H1 (cell line): ENCODE data around the gene CCDC88C. TPM values are rescaled to one million over a fixed set of nuclear protein-coding genes. Genes with fewer than 3 reads are reported as not detected.

Experiments
- BCL11A ChIP-seq, 2 experiments: IDR thresholded peaks; one replicate each; pipeline ENCODE4 v1.6.1; 2011; ENCODE audit warnings: low read depth in 2 of 2, low read length in 2 of 2, mild to moderate bottlenecking in 2 of 2
- PHF8 ChIP-seq: fragments of 200-600 bp; sonication (generic); conservative IDR thresholded peaks from 2 replicates; pipeline ENCODE4 v1.7.1; 2012; ENCODE audit warnings: low read depth, mild to moderate bottlenecking, inconsistent platforms, low read length, moderate library complexity
- RXRA ChIP-seq: IDR thresholded peaks from 2 replicates; pipeline ENCODE4 v1.6.1; 2011; ENCODE audit warnings: low read depth, mild to moderate bottlenecking, low read length, moderate library complexity; ENCODE audit not compliant: insufficient read depth
- ZNF274 ChIP-seq: IDR thresholded peaks from 2 replicates; pipeline ENCODE4 v1.7.0; 2012; ENCODE audit warnings: low read length, borderline replicate concordance; ENCODE audit errors: extremely low read depth
- polyA plus RNA-seq, 7 experiments: library from polyadenylated mRNA; depleted of rRNA in 3 of 7; stranded (reverse) in 5 of 7; unstranded in 2 of 7; fragments of >200 nt in 5 of 7; fragments of 200-250 nt in 2 of 7; gene quantifications; 1 replicate in 5 of 7; 2 replicates in 1 of 7; 4 replicates in 1 of 7; pipeline versions ENCODE4 v1.2.1 to v1.2.3, GENCODE V29; 2011 to 2013; ENCODE audit warnings: missing spikeins in 2 of 7, mixed read lengths in 2 of 7
- total RNA-seq: library from RNA; stranded (reverse); fragmentation: NEBNext Ultra II Directional; extraction: Animal tissue kit (Norgen Biotek cat#: 25700); gene quantifications from 2 replicates; pipeline ENCODE4 v1.2.1, GENCODE V29; 2021
- TF ChIP-seq, protein P1 (sequence below): fragments of 300-600 bp; sonication (generic); IDR thresholded peaks from 2 replicates; pipeline ENCODE4 v1.7.1; 2012; ENCODE audit warnings: low read length, moderate library complexity, mild to moderate bottlenecking, inconsistent platforms; ENCODE audit not compliant: insufficient replicate concordance

The CCDC88C gene
- total and polyA plus RNA-seq, 2 of the 8 experiments (the other 6 are each of a cell fraction or from before 2014, with no cell fraction given) = 10.3 to 57.7 TPM

GRCh38 chr14:91320266-91320665 lies 97.4 kb downstream of the CCDC88C start (continued):
- TF ChIP-seq, protein P1, sequence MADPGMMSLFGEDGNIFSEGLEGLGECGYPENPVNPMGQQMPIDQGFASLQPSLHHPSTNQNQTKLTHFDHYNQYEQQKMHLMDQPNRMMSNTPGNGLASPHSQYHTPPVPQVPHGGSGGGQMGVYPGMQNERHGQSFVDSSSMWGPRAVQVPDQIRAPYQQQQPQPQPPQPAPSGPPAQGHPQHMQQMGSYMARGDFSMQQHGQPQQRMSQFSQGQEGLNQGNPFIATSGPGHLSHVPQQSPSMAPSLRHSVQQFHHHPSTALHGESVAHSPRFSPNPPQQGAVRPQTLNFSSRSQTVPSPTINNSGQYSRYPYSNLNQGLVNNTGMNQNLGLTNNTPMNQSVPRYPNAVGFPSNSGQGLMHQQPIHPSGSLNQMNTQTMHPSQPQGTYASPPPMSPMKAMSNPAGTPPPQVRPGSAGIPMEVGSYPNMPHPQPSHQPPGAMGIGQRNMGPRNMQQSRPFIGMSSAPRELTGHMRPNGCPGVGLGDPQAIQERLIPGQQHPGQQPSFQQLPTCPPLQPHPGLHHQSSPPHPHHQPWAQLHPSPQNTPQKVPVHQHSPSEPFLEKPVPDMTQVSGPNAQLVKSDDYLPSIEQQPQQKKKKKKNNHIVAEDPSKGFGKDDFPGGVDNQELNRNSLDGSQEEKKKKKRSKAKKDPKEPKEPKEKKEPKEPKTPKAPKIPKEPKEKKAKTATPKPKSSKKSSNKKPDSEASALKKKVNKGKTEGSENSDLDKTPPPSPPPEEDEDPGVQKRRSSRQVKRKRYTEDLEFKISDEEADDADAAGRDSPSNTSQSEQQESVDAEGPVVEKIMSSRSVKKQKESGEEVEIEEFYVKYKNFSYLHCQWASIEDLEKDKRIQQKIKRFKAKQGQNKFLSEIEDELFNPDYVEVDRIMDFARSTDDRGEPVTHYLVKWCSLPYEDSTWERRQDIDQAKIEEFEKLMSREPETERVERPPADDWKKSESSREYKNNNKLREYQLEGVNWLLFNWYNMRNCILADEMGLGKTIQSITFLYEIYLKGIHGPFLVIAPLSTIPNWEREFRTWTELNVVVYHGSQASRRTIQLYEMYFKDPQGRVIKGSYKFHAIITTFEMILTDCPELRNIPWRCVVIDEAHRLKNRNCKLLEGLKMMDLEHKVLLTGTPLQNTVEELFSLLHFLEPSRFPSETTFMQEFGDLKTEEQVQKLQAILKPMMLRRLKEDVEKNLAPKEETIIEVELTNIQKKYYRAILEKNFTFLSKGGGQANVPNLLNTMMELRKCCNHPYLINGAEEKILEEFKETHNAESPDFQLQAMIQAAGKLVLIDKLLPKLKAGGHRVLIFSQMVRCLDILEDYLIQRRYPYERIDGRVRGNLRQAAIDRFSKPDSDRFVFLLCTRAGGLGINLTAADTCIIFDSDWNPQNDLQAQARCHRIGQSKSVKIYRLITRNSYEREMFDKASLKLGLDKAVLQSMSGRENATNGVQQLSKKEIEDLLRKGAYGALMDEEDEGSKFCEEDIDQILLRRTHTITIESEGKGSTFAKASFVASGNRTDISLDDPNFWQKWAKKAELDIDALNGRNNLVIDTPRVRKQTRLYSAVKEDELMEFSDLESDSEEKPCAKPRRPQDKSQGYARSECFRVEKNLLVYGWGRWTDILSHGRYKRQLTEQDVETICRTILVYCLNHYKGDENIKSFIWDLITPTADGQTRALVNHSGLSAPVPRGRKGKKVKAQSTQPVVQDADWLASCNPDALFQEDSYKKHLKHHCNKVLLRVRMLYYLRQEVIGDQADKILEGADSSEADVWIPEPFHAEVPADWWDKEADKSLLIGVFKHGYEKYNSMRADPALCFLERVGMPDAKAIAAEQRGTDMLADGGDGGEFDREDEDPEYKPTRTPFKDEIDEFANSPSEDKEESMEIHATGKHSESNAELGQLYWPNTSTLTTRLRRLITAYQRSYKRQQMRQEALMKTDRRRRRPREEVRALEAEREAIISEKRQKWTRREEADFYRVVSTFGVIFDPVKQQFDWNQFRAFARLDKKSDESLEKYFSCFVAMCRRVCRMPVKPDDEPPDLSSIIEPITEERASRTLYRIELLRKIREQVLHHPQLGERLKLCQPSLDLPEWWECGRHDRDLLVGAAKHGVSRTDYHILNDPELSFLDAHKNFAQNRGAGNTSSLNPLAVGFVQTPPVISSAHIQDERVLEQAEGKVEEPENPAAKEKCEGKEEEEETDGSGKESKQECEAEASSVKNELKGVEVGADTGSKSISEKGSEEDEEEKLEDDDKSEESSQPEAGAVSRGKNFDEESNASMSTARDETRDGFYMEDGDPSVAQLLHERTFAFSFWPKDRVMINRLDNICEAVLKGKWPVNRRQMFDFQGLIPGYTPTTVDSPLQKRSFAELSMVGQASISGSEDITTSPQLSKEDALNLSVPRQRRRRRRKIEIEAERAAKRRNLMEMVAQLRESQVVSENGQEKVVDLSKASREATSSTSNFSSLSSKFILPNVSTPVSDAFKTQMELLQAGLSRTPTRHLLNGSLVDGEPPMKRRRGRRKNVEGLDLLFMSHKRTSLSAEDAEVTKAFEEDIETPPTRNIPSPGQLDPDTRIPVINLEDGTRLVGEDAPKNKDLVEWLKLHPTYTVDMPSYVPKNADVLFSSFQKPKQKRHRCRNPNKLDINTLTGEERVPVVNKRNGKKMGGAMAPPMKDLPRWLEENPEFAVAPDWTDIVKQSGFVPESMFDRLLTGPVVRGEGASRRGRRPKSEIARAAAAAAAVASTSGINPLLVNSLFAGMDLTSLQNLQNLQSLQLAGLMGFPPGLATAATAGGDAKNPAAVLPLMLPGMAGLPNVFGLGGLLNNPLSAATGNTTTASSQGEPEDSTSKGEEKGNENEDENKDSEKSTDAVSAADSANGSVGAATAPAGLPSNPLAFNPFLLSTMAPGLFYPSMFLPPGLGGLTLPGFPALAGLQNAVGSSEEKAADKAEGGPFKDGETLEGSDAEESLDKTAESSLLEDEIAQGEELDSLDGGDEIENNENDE = no peak
- TF ChIP-seq PHF8 (no peak), BCL11A (IDR thresholded peaks at IDR 0.05; ENCODE audit: low read depth in 2 of 2, low read length in 2 of 2) (no peak), RXRA (no peak), ZNF274 (no peak)
- TF ChIP-seq, all 59 proteins: peak for 0
